Breast epithelium (tissue), 3 donors: ENCODE results near the gene SAMD7. TPM values are rescaled to one million over a fixed set of nuclear protein-coding genes. Genes with fewer than 3 reads are reported as not detected.

Source experiments
- total RNA-seq, 3 donors: library from RNA; depleted of rRNA; stranded (reverse); fragments of >200 nt; gene quantifications; one replicate each; pipeline ENCODE4 v1.1.0, GENCODE V29; 2016

The SAMD7 gene
- total RNA-seq, 3 donors from 2014 or later, result under 0.01 TPM; not detected in 2

Other genes with a start within 250 kb of the SAMD7 start
- gene MECOM, start 247.9 kb upstream of the SAMD7 start, total RNA-seq, result 10 to 100 TPM in 2 of 3 donors, 1 to 10 TPM in 1; 7.5 to 21.6 (median 13.9) TPM
- gene TERC, start 146.5 kb upstream of the SAMD7 start, total RNA-seq, result 100 to 1,000 TPM; 125 to 194 (median 179) TPM
- gene ACTRT3, start 142.0 kb upstream of the SAMD7 start, total RNA-seq, result 1 to 10 TPM; 1.5 to 4.6 (median 3.3) TPM
- 10 to 100 TPM; 16.0 to 29.0 (median 18.7) TPM for gene MYNN, start 138.2 kb upstream of the SAMD7 start, total RNA-seq
- under 1 TPM in 1 of 3 donors, not detected in 2; 0.15 TPM for gene LRRIQ4, start 98.7 kb upstream of the SAMD7 start, total RNA-seq
- 1 to 10 TPM; 1.0 to 6.4 (median 4.9) TPM for gene LRRC34, start 98.7 kb upstream of the SAMD7 start, total RNA-seq
- gene LRRC31, start 41.6 kb upstream of the SAMD7 start, total RNA-seq, result 1 to 10 TPM in 1 of 3 donors, under 1 TPM in 1, not detected in 1; 0.29 to 7.5 TPM
- gene SEC62, start 55.2 kb downstream of the SAMD7 start, total RNA-seq, result 100 to 1,000 TPM in 1 of 3 donors, 10 to 100 TPM in 2; 55.1 to 101 (median 56.1) TPM
- 10 to 100 TPM in 2 of 3 donors, 1 to 10 TPM in 1; 4.2 to 31.9 (median 27.9) TPM for gene GPR160, start 126.4 kb downstream of the SAMD7 start, total RNA-seq